Stimulated activated CD8-positive, alpha-beta memory T cell treated with anti-CD3 and anti-CD28 coated beads, Interleukin-2, amount 100 ng/mL, for 1 hour (primary cell): ENCODE measurements around the gene CCRL2.

Source experiments
- DNase-seq, 2 donors: peaks; one replicate each; pipeline ENCODE4 v3.0.0-alpha.2; 2020; ENCODE audit warnings: low read depth in 2 of 2

CCRL2 gene, protein sequence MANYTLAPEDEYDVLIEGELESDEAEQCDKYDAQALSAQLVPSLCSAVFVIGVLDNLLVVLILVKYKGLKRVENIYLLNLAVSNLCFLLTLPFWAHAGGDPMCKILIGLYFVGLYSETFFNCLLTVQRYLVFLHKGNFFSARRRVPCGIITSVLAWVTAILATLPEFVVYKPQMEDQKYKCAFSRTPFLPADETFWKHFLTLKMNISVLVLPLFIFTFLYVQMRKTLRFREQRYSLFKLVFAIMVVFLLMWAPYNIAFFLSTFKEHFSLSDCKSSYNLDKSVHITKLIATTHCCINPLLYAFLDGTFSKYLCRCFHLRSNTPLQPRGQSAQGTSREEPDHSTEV

DNA sequence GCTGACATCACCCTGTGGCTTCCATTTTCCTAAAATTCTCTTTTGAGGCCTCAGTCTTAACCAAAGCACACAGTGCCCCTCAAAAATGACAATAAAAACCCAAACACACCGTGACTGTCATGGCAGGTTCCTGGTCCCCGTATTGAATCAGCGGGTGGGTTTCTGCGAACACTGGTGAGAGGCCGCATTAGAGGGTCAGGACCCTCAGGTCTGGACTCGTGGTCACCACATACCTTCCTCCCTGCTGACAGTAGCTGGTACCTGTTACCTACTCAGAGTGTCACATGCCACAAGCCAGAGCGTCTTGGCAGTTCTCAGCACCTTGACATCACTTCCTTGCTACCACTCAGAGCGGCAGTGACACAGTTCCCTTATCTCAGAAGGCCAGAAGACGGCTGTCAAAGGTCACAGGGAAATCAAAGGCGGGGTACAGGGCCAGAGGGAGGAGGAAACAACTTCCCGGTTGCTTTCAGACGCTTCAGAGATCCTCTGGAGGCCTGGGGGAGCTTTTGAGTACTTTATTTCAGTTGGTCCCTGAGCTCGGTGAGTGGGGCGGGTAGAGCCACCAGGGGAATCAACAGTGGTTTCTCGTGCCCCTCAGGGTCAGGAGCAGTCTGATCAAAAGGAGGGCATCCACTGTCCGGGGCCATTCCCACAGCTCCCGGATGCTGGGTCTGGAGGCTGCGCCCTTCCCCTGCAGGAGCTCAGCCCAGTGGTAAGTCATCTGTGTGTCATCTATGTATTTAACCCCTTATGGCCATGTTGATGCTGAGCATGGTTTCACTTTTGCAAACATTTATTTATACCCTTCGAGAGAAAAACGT, at the start of gene CCRL2, which contains the start of gene CCR5AS:
CCRL2 (plus strand) TSS at position 472 of the 824 bp plus-strand sequence. CDS start 821 bp downstream, outside the sequence.
CCR5AS (minus strand) TSS at position 279 of the 824 bp plus-strand sequence.
- no peak for DNase-seq

- no peak for DNase-seq
These were observed 48.6 kb upstream of the CCRL2 start for GRCh38 chr3:46358466-46358865.

- no peak for DNase-seq
These were observed 47.1 kb upstream of the CCRL2 start for GRCh38 chr3:46359733-46360493.

- DNase-seq = no peak
These were observed 46.2 kb upstream of the CCRL2 start for GRCh38 chr3:46360907-46361306.

- no peak for DNase-seq
These were observed 45.4 kb upstream of the CCRL2 start for GRCh38 chr3:46361408-46362283.

- DNase-seq = no peak
These were observed 42.0 kb upstream of the CCRL2 start for GRCh38 chr3:46365041-46365440.

DNA sequence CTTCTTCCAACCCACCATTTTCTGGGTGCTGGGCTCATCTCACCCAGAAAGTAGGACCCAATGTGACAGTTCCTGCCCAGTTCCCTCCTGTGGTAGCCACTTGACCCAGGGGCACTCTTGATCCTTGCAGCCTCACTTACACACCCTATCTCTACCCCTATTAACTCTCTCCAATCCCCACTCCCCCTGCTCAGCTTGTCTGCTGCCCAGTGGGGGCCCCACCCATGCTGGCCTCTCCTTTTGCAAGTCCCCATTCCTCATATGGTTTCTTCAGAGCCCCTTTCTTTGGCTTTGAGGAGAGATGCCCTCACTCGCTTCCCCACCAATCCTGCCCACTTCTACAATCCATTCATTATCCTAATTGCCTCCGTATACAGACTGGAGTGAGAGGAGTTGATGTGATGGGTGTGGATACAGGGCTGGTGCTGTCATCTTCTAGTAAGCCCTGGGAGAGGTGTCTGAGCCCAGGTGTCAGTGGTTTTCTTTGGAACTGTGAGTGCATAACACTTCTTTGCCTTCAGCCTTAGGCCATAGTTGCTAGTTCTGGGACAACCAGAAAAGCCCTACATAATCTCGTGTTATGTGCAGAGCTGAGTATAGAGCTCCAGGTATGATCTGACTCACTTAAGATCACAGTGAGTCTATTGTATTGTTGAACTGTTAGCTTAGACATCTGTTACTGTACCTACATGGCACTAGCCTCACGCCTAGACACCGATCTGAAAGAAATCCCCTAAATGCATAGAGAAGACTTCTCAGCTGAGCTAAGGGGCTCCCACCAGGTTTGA, 41.1 kb upstream of the CCRL2 start:
- no peak for DNase-seq

GRCh38 chr3:46367811-46368210, 39.2 kb upstream of the CCRL2 start:
- no peak for DNase-seq

DNA sequence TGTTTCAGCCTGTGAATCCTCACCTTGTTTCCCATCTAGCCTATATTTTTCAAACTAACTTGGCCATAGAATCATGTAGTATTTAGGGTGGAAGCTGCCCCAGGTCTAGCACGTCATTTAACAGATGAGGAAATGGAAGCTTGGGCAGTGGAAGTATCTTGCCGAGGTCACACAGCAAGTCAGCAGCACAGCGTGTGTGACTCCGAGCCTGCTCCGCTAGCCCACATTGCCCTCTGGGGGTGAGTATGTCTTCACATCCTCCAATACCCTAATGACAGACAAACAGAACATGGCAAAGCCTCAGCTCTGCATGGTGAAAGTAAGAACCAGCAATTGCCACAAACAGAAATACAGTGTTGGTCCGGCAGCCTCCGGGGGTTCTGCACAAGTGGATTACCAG, 38.5 kb upstream of the CCRL2 start:
- peak; percentile 37 to 45 for DNase-seq

- no peak for DNase-seq
These were observed 37.9 kb upstream of the CCRL2 start for GRCh38 chr3:46369151-46369550.

GRCh38 chr3:46369675-46370132, 37.4 kb upstream of the CCRL2 start:
- DNase-seq = no peak

DNA sequence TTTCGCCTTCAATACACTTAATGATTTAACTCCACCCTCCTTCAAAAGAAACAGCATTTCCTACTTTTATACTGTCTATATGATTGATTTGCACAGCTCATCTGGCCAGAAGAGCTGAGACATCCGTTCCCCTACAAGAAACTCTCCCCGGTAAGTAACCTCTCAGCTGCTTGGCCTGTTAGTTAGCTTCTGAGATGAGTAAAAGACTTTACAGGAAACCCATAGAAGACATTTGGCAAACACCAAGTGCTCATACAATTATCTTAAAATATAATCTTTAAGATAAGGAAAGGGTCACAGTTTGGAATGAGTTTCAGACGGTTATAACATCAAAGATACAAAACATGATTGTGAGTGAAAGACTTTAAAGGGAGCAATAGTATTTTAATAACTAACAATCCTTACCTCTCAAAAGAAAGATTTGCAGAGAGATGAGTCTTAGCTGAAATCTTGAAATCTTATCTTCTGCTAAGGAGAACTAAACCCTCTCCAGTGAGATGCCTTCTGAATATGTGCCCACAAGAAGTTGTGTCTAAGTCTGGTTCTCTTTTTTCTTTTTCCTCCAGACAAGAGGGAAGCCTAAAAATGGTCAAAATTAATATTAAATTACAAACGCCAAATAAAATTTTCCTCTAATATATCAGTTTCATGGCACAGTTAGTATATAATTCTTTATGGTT, 36.1 kb upstream of the CCRL2 start, which contains the start of gene CCR5:
CCR5 (plus strand) TSS at position 108 of the 680 bp plus-strand sequence. CDS start 1,957 bp downstream, outside the sequence.
- no peak for DNase-seq

DNA sequence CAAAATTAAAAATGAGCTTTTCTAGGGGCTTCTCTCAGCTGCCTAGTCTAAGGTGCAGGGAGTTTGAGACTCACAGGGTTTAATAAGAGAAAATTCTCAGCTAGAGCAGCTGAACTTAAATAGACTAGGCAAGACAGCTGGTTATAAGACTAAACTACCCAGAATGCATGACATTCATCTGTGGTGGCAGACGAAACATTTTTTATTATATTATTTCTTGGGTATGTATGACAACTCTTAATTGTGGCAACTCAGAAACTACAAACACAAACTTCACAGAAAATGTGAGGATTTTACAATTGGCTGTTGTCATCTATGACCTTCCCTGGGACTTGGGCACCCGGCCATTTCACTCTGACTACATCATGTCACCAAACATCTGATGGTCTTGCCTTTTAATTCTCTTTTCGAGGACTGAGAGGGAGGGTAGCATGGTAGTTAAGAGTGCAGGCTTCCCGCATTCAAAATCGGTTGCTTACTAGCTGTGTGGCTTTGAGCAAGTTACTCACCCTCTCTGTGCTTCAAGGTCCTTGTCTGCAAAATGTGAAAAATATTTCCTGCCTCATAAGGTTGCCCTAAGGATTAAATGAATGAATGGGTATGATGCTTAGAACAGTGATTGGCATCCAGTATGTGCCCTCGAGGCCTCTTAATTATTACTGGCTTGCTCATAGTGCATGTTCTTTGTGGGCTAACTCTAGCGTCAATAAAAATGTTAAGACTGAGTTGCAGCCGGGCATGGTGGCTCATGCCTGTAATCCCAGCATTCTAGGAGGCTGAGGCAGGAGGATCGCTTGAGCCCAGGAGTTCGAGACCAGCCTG, 35.3 kb upstream of the CCRL2 start:
- DNase-seq = no peak

GRCh38 chr3:46372492-46373359, 34.3 kb upstream of the CCRL2 start:
- no peak for DNase-seq

DNA sequence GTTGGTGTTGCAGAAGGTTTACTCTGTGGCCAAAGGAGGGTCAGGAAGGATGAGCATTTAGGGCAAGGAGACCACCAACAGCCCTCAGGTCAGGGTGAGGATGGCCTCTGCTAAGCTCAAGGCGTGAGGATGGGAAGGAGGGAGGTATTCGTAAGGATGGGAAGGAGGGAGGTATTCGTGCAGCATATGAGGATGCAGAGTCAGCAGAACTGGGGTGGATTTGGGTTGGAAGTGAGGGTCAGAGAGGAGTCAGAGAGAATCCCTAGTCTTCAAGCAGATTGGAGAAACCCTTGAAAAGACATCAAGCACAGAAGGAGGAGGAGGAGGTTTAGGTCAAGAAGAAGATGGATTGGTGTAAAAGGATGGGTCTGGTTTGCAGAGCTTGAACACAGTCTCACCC, 32.3 kb upstream of the CCRL2 start:
- DNase-seq = no peak

DNA sequence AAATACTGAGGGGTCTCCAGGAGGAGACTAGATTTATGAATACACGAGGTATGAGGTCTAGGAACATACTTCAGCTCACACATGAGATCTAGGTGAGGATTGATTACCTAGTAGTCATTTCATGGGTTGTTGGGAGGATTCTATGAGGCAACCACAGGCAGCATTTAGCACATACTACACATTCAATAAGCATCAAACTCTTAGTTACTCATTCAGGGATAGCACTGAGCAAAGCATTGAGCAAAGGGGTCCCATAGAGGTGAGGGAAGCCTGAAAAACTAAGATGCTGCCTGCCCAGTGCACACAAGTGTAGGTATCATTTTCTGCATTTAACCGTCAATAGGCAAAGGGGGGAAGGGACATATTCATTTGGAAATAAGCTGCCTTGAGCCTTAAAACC, 31.8 kb upstream of the CCRL2 start:
- no peak for DNase-seq

DNA sequence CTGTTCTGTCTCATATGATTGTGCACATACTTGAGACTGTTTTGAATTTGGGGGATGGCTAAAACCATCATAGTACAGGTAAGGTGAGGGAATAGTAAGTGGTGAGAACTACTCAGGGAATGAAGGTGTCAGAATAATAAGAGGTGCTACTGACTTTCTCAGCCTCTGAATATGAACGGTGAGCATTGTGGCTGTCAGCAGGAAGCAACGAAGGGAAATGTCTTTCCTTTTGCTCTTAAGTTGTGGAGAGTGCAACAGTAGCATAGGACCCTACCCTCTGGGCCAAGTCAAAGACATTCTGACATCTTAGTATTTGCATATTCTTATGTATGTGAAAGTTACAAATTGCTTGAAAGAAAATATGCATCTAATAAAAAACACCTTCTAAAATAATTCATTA, 31.2 kb upstream of the CCRL2 start:
- no peak for DNase-seq
